ENCODE results near the gene DUSP6.

Gene DUSP6

DNA sequence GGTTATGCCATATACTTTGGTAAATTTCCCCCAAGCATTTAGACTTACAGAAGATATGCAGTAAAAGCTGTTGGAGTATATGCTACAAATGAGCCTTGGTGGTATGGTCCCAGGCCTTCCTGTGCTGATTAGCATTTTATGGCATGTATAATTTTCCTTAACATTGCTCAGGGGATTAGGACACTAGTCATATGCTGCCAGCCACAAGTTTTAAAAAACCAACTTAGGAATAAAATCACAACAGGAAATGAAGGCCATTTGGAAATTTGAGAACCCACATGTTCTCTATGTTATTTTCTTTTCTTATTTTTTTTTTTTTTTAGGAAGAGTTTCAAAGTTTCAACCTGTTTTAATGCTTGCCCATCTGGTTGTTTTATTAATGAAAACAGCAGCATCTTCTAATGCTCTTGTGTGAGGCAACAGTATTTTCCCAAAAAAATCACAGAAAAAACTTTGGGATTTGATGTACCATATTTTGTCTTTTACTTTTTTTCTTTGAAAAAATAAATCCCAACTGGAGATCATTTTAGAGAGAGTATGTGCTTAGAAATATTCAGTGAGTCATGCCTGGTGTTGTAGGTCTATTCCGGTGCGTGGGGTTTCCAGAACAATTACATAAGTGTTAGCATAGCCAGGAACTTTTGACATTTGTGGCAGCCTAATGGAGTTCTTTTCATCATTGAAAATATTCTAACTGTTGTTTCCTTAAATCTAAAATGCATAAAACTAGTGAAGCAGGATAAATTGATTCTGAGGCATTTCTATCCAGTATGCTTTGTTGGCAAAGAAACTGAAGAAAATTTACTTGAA, 21.7 kb upstream of the DUSP6 start:
- DNase-seq (ENCODE audit: low read depth in 2 of 2) = no peak

GRCh38 chr12:89372584-89373370, 20.5 kb upstream of the DUSP6 start:
- DNase-seq (ENCODE audit: low read depth in 2 of 2) = no peak

DNA sequence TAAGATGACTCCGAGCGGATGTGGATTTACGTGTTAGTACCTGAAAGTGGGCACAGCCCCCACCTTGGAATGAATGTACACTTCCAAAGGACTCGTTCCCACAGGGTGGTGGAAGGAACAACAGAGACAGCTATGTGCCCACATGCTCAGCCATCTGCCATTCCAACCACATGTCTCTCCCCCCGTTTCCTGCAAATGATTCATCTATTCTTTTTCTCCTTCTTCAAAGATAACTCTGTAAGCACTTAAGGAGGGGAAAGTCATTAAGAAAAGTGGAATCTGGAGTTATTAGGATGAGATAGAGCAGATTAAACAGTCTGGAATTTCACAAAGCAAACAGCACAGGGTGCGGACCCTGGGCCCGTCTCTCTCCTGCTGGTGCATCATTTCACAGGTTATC, 18.5 kb upstream of the DUSP6 start:
- no peak for DNase-seq (ENCODE audit: low read depth in 2 of 2)

GRCh38 chr12:89370421-89370831, 18.1 kb upstream of the DUSP6 start:
- no peak for DNase-seq (ENCODE audit: low read depth in 2 of 2)

DNA sequence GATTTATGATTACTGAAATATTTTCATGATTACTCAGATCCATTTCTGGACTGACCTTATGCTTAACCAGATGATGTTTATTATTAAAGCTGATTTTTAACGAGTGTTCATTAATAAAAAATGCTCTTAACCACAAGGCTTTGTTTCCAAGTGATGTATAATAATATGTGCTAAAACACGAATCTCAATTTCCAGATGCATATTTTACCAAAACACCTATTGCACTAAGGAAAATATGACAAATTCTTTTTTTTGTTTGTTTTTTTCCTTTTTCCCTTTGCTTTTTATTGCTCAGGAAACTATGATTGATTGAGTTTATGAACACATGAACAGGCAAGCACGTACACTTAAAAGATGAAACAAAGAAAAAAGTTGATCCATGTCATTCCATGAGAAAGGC, 16.9 kb upstream of the DUSP6 start:
- no peak for DNase-seq (ENCODE audit: low read depth in 2 of 2)

GRCh38 chr12:89368391-89368790, 16.1 kb upstream of the DUSP6 start:
- DNase-seq (ENCODE audit: low read depth in 2 of 2) = no peak

GRCh38 chr12:89366676-89367364, 14.5 kb upstream of the DUSP6 start:
- no peak for DNase-seq (ENCODE audit: low read depth in 2 of 2)

- no peak for DNase-seq (ENCODE audit: low read depth in 2 of 2)
Measured at GRCh38 chr12:89364631-89365030, 12.3 kb upstream of the DUSP6 start.

DNA sequence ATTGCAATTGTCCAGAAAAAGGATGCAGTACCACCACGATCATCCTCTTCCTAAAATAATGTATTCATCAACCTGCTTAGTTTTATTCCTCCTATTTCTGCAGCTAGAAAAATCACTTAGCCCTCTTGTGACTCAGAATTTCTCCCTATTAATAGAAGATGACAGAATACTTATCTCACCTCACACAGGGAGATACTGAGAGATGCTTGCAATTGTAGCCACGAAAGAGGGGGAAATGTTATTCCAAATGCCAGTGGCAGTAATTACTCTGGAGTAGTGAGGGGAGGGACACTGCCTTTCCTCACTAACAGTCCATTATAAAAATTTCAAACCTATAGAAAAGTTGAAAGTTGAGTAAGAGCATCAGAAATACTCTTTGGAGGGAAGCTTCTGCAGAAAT, 11.8 kb upstream of the DUSP6 start:
- DNase-seq (ENCODE audit: low read depth in 2 of 2) = no peak

GRCh38 chr12:89363582-89363981, 11.3 kb upstream of the DUSP6 start:
- DNase-seq (ENCODE audit: low read depth in 2 of 2) = no peak

DNA sequence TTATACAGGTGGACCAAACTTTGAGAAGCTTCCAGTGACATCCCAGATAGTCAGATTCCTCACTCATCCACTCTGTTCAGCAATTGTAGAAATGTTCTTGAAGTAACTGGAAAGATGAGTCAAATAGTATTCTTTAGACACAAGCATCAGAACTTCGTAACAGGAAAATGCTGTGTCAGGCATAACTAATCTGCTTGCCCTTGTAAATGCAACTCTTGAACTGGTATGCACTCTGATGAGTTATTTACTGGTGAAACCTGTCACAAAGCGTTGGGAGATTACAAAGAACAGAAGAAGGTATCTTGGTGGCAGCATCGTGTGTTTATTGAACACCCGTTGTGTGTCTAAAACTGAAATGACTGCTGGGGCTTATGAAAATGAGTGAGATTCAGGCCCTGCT, 10.8 kb upstream of the DUSP6 start:
- no peak for DNase-seq (ENCODE audit: low read depth in 2 of 2)

DNA sequence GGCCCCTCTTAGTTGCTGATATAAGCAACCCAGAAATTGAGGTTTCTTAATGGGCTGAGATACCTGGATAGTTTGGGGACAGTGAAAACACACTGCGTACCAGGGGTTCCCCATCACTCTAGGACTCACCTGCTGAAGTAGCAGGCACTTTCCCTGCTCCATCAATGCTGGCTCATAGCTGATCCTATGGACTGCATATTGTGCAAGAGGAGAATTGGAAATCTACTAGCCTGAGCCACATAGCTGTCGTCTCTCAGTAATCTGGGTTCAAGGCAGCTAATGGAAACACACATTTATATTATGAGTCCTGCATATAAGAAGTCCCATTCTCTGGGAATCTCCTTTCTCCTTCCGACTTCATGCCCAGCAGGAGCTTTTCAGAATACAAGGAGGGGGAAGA, 7.3 kb upstream of the DUSP6 start:
- no peak for DNase-seq (ENCODE audit: low read depth in 2 of 2)

- no peak for DNase-seq (ENCODE audit: low read depth in 2 of 2)
Measured at GRCh38 chr12:89358805-89359204, 6.5 kb upstream of the DUSP6 start.

- DNase-seq (ENCODE audit: low read depth in 2 of 2) = no peak
Measured at GRCh38 chr12:89357297-89357730, 5.0 kb upstream of the DUSP6 start.

DNA sequence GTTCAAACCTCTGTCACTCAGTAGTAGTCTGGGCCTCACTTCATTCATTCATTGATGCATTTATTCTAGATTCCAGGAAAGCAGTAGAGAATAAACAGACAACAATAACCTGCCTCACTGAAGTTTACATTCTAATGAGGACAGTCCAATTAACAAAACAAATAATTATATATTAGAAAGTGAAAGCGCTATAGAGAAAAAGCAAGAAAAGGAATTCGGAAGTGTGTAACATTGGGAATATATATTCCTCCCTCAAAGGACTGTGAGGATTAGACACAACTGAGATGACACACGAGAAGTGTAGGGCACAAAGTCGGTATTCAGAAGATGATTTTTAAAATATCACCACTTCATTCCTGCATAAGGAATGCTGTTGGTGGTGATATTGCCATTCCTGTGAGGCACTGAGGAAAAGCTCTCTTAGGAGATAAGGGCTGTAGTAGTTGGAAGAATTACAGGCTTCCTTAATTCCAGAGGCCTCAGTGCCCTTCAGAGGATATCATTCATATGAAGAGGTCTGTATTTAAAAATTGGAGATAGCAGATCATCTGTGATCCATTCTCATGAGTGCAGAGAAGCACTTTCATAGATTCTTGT, 3.9 kb upstream of the DUSP6 start:
- no peak for DNase-seq (ENCODE audit: low read depth in 2 of 2)

GRCh38 chr12:89355243-89356068, 3.2 kb upstream of the DUSP6 start:
- DNase-seq (ENCODE audit: low read depth in 2 of 2) = no peak

GRCh38 chr12:89354612-89355067, 2.3 kb upstream of the DUSP6 start:
- no peak for DNase-seq (ENCODE audit: low read depth in 2 of 2)

- DNase-seq (ENCODE audit: low read depth in 2 of 2) = peak; percentile 59 to 76
Measured at GRCh38 chr12:89353823-89354611, 1.7 kb upstream of the DUSP6 start.

- peak in 1 of 2 donors; percentile 37 for DNase-seq (ENCODE audit: low read depth in 2 of 2)
Measured at GRCh38 chr12:89353188-89353822, 1.0 kb upstream of the DUSP6 start.

DNA sequence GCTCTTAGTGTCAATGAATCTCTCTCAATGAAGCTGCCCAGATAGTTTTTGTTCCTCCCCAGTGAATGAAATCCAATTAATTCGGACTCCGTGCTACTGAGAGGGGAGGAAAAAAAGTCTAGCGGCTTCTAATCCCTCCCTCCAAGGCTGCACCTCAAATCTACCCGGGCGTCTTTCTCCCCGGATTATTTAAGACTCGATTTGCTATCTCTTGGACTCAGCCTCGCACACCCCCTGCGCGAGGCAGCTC, 134 bp downstream of the DUSP6 start:
- DNase-seq (ENCODE audit: low read depth in 2 of 2) = no peak

Data from stimulated activated CD4-positive, alpha-beta T cell treated with anti-CD3 and anti-CD28 coated beads, Interleukin-15, amount 100 ng/mL, for 48 hours (primary cell).